DND-41 (cell line): ENCODE data around the gene PUM1.

Experiments
- ATAC-seq: fragments of 200-7000 bp; cut with Tn5 transposase; 3 replicates; pipeline ENCODE4 v1.9.1; 2021; ENCODE audit warnings: low read depth; ENCODE audit not compliant: insufficient read depth
- DNase-seq: peaks from one replicate; pipeline ENCODE4 v3.0.0-alpha.2; 2020
- H2AFZ ChIP-seq: 2 replicates; pipeline ENCODE4 v1.6.0; 2012; ENCODE audit warnings: low read depth, low read length
- H3K27ac ChIP-seq: 2 replicates; pipeline ENCODE4 v1.5.1; 2012; ENCODE audit warnings: low read length, inconsistent platforms
- H3K27me3 ChIP-seq: fragments of 200-600 bp; sonication (generic); 2 replicates; pipeline ENCODE4 v1.6.0; 2012; ENCODE audit warnings: low read length, mild to moderate bottlenecking, inconsistent platforms; ENCODE audit not compliant: insufficient read depth, poor library complexity
- H3K36me3 ChIP-seq: 2 replicates; pipeline ENCODE4 v1.5.1; 2012; ENCODE audit warnings: low read length, inconsistent platforms; ENCODE audit not compliant: insufficient read depth
- H3K4me1 ChIP-seq: 2 replicates; pipeline ENCODE4 v1.5.1; 2012; ENCODE audit warnings: mild to moderate bottlenecking, low read length; ENCODE audit not compliant: insufficient read depth
- H3K4me2 ChIP-seq: 2 replicates; pipeline ENCODE4 v1.6.0; 2012; ENCODE audit warnings: mild to moderate bottlenecking, moderate library complexity, low read length, inconsistent platforms; ENCODE audit not compliant: insufficient read depth
- H3K4me3 ChIP-seq, 2 experiments: fragments of 200-600 bp in 1 of 2; shearing (Covaris generic) in 1 of 2; 2 replicates each; pipeline ENCODE4 v1.5.1; 2012 to 2016; ENCODE audit warnings: inconsistent platforms in 2 of 2, low read length in 2 of 2, mild to moderate bottlenecking in 2 of 2, low read depth in 1 of 2, moderate library complexity in 1 of 2
- H3K79me2 ChIP-seq: 2 replicates; pipeline ENCODE4 v1.6.0; 2012; ENCODE audit warnings: low read length, inconsistent platforms; ENCODE audit not compliant: insufficient read depth
- H3K9ac ChIP-seq: 2 replicates; pipeline ENCODE4 v1.6.0; 2012; ENCODE audit warnings: low read depth, mild to moderate bottlenecking, inconsistent platforms, low read length, moderate library complexity
- H3K9me3 ChIP-seq: 2 replicates; pipeline ENCODE4 v1.5.1; 2012; ENCODE audit warnings: low read length, moderate library complexity, mild to moderate bottlenecking, inconsistent platforms; ENCODE audit not compliant: insufficient read depth, severe bottlenecking
- H4K20me1 ChIP-seq: 2 replicates; pipeline ENCODE4 v1.6.0; 2012; ENCODE audit warnings: low read length; ENCODE audit not compliant: insufficient read depth
- CTCF ChIP-seq: IDR thresholded peaks from 2 replicates; pipeline ENCODE4 v1.5.1; 2012; ENCODE audit warnings: borderline replicate concordance, low read length, moderate library complexity, mild to moderate bottlenecking; ENCODE audit not compliant: poor library complexity, severe bottlenecking; ENCODE audit errors: extremely low read depth
- EZH2 ChIP-seq: IDR thresholded peaks from 3 replicates; pipeline ENCODE4 v1.6.1; 2012; ENCODE audit warnings: borderline replicate concordance, low read depth, mild to moderate bottlenecking, moderate library complexity, low read length, inconsistent platforms; ENCODE audit not compliant: severe bottlenecking

The PUM1 gene

DNA sequence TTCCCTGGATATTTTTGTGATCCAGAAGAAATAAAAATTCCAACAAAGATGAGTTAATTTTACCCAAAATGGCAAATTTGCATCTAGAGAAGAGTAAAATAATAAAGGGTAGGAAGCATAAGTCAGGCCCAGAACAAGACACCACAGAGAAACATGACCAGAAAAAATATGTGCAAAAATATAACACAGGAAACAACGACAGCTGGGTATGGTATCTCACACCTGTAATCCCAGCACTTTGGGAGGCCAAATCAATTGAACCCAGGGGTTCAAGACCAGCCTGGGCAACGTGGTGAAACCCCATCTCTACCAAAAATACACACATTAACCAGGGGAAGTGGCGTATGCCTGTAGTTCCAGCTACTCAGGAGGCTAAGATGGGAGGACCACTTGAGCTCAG is 117.2 kb downstream of the PUM1 start:
- Histone ChIP-seq H2AFZ (no peak overlapping the region), H4K20me1 (peaks cover 16% of the 10 kb centered on the region), H3K9ac (no peak overlapping the region), H3K27ac (no peak overlapping the region), H3K4me3 (no peak overlapping the region), H3K4me2 (no peak overlapping the region), H3K27me3 (no peaks in the 10 kb centered on the region), H3K9me3 (no peaks in the 10 kb centered on the region), H3K79me2 (peaks cover 10% of the 10 kb centered on the region), H3K4me1 (no peaks in the 10 kb centered on the region), H3K36me3 (peaks cover 92% of the 10 kb centered on the region)
- TF ChIP-seq CTCF (no peak), EZH2 (no peak)
- DNase-seq (no peak), ATAC-seq (no peak)

DNA sequence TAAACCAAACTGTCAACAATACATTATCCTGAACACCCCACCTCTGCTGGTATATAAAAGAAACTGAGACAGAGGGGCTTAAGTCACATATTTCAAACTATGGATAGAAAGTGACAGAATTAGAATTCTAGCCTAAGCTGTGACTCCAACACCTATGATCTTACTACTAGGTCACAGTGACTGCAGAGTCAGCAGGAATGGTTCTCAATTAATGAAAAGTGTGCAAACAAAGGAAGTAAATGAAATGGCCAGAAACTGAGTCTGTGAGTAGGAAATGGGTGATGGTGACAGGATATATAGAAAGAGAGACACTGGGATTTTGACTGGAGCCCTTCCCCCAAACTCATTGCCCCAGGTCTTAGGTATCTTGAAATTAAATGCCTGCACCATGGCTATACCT is 118.3 kb downstream of the PUM1 start:
- Histone ChIP-seq H4K20me1 (peaks cover 15% of the 10 kb centered on the region), H3K9me3 (no peaks in the 10 kb centered on the region), H3K9ac (no peak overlapping the region), H3K27ac (no peak overlapping the region), H3K4me3 (no peak overlapping the region), H3K4me1 (no peaks in the 10 kb centered on the region), H3K4me2 (no peak overlapping the region), H3K36me3 (peaks cover 92% of the 10 kb centered on the region), H3K79me2 (peaks cover 10% of the 10 kb centered on the region), H2AFZ (no peak overlapping the region), H3K27me3 (no peaks in the 10 kb centered on the region)
- ATAC-seq (no peak), DNase-seq (no peak)
- TF ChIP-seq EZH2: no peak
- no peak for TF ChIP-seq CTCF

DNA sequence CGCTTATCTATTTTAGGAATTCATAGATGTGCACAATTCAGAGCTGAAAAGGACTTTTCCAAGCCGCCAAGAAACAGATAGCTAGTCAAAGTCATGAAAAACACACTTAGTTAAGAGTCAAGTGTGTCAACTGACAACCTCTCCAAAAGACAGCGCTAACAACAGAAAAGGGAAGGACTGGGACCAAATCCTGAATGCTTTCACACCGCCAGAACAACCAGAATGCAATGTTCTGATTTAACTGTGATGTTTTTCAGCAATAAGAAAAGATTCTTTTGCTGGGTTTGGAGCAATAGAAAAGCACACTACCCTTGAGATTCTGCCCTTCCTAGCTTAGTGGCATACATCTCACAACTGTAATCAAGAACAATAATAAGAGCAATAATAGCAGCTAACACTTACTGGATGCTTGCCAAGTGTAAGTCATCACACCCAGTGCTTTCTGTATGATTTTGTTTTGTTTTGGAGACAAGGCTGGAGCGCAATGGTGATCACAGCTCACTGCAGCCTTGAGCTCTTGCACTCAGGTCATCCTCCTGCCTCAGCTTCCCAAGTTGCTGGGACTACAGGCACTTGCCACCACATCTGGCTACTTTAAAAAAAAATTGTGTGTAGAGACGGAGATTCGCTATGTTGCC is 123.1 kb downstream of the PUM1 start:
- Histone ChIP-seq H3K4me2 (no peak overlapping the region), H3K27ac (no peak overlapping the region), H3K9ac (no peak overlapping the region), H3K79me2 (peaks cover 2% of the 10 kb centered on the region; the same call in 1 of the 2 replicates), H3K27me3 (no peaks in the 10 kb centered on the region), H3K9me3 (no peaks in the 10 kb centered on the region), H3K4me3 (no peak overlapping the region), H2AFZ (no peak overlapping the region), H3K4me1 (no peaks in the 10 kb centered on the region), H3K36me3 (peaks cover 89% of the 10 kb centered on the region), H4K20me1 (peaks cover 16% of the 10 kb centered on the region; the same call in 1 of the 2 replicates)
- ATAC-seq (no peak), DNase-seq (no peak)
- TF ChIP-seq CTCF (no peak), EZH2 (no peak)

- H3K9ac ChIP-seq: no peak overlapping the region
- TF ChIP-seq EZH2 (no peak), CTCF (no peak)
- peaks cover 2% of the 10 kb centered on the region; the same call in 1 of the 2 replicates for H3K79me2 ChIP-seq
- H3K27me3 ChIP-seq: no peaks in the 10 kb centered on the region
- no peak overlapping the region for H3K4me3 ChIP-seq
- no peak for DNase-seq
- ATAC-seq: no peak
- H3K36me3 ChIP-seq: peaks cover 87% of the 10 kb centered on the region
- peaks cover 19% of the 10 kb centered on the region; the same call in 1 of the 2 replicates for H4K20me1 ChIP-seq
- no peak overlapping the region for H3K27ac ChIP-seq
- no peak overlapping the region for H3K4me2 ChIP-seq
- H3K4me1 ChIP-seq: no peaks in the 10 kb centered on the region
- H3K9me3 ChIP-seq: no peaks in the 10 kb centered on the region
- no peak overlapping the region for H2AFZ ChIP-seq
Observed at GRCh38 chr1:30940541-30940940, 125.0 kb downstream of the PUM1 start.
